Measurements from ENCODE around the gene OR5D13.

OR5D13 gene, protein sequence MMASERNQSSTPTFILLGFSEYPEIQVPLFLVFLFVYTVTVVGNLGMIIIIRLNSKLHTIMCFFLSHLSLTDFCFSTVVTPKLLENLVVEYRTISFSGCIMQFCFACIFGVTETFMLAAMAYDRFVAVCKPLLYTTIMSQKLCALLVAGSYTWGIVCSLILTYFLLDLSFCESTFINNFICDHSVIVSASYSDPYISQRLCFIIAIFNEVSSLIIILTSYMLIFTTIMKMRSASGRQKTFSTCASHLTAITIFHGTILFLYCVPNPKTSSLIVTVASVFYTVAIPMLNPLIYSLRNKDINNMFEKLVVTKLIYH

DNA sequence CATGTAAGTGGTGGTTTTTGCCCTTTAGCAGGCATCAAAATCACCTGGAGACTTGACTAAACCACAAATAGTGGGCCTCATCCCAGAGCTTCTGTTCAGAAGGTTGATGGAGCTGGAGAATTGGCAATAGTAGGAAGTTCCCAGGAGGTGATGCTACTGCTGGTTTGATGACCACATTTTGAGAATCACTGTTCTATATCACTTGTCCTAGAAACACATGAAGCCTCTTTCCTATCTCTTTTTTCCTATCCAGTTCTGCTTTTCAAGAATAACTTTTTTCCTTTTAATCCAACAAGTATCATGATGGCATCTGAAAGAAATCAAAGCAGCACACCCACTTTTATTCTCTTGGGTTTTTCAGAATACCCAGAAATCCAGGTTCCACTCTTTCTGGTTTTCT is at the start of gene OR5D13:
Gene OR5D13, plus strand, starts transcription at position 301 of the 400 bp plus-strand sequence. Its CDS starts 0 bp downstream, at position 301.
- no peak for DNase-seq

DNA sequence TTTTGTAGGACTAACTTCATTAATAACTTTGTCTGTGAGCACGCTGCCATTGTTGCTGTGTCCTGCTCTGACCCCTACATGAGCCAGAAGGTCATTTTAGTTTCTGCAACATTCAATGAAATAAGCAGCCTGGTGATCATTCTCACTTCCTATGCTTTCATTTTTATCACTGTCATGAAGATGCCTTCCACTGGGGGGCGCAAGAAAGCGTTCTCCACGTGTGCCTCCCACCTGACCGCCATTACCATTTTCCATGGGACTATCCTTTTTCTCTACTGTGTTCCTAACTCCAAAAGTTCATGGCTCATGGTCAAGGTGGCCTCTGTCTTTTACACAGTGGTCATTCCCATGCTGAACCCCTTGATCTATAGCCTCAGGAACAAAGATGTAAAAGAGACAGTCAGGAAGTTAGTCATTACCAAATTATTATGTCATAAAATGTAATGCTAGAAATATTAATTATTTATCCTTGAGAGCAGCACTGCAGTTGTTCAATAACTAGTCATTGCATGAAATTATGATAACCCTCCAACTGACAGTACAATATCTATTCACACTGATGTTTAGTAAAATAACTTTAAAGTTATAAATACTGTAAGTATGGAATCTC is 46.4 kb upstream of the OR5D13 start:
- DNase-seq, result no peak

DNA sequence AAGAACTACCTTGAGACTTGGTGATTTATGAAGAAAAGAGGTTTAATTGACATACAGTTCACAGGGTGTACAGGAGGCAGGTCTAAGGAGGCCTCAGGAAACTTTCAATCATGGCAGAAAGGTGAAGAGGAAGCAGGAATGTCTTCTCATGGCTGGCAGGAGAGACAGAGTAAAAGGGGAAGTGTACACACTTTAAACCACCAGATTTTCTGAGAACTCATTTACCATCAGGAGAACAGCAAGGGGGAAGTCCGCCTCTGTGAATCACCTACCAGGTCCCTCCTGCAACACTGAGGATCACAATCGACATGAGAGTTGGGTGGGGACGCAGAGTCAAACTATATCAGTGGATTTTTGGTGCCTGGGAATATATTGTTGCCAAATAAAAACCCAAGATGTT is 40.3 kb upstream of the OR5D13 start:
- DNase-seq, result no peak

DNA sequence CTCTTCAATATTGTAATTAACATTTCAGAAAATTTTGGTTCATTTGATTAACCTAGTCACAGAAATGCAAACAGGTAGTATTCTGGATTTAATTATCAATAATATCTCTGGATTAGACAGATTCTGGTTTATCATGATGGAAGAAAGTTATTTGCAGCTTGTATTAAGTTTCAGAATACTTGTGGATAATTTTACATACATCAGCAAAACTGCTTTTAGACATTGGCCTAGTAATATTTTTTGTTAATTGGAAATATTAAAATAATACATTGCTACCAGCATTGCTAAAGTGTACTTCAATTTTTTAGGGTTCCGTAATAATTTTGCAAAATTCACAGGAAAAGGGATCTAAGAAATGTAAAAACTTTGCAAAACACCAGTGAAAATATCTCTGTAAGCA is 18.4 kb downstream of the OR5D13 start:
- no peak for DNase-seq

DNA sequence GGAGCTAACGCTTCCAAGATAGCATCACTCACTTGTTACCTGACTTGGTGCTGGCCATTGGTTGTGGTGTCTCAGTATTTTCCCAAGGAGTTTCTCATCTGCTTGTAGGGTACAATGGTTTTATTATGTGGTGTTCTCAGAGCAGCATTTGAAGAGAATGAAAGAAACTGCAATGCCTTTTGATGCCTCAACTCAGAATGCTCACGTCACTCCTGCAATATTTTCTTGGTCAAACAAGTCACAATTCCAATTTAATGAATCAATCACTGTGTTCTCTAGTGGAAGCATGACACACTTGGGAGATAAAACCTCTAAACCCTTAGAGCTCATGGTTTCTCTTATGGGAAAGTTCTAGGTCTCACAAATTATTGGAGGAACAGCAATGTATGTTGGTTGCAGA is 20.1 kb downstream of the OR5D13 start:
- no peak for DNase-seq

DNA sequence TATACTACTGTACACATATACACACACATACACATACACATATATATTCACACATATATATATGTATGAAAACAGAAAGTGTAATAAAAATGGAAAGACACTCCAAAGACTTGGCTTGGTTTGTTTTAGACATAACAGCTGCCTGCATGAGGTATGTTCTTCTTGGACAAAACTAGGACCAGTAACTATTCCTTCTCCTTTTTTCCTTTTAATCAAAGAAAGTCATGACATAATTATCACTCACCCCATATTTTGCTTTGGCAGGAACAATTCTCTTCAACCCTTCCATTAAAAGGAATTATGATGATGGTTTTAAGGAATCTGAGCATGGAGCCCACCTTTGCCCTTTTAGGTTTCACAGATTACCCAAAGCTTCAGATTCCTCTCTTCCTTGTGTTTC is 22.0 kb downstream of the OR5D13 start, which contains the start of gene OR5D14:
Gene OR5D14, plus strand, starts transcription at position 301 of the 400 bp plus-strand sequence. Its CDS starts 0 bp downstream, at position 301.
- no peak for DNase-seq

DNA sequence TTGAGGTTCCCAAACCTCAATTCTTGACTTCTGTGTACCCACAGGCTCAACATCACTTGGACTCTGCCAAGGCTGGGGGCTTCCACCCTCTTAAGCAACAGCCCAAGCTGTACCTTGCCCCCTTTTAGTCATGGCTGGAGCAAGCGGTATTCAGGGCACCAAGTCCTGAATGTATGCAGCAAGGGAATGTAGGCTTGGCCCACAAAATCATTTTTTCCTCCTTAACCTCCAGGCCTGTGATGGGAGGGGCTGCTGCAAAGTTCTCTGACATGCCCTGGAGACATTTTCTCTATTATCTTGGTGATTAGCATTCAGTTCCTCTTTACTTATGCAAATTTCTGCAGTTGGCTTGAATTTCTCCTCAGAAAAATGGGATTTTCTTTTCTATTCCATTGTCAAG is 33.0 kb downstream of the OR5D13 start:
- no peak for DNase-seq

DNA sequence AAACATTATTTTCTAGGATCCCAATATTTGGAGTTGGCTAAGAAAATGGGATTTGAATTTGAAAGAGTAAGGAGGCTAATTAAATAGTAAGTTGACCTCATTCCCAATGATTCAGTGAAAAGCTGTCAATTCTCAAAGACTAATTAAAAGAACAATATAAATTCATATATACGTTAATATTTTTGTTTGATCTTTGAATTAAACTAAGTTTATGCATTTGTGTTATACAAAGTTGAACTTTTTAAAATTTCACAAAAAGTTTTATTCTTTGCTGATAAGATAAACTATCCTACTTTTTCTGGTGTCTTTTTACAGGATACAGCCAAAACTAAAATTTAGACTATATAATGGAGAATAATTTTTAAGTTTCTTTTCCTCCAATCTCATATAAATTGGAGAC is 37.8 kb downstream of the OR5D13 start, which contains the start of gene OR5L1:
Gene OR5L1, plus strand, starts transcription at position 301 of the 400 bp plus-strand sequence. CDS start 100 bp downstream, outside the sequence.
- DNase-seq, result no peak

DNA sequence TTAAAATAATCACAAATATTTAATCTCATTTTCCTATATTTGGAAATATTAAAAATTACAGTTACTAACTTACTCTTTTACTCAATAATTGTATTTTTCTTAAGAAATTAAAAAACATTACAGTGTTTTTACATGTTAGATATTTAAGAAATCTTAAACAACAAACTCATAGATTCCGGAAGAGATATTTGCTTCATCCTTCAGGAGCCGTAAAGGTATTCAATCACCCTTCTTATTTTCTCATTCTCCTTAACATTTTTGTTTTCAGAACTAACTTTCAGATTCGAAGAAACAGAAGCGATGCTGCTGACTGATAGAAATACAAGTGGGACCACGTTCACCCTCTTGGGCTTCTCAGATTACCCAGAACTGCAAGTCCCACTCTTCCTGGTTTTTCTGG is 46.1 kb downstream of the OR5D13 start, which contains the start of gene OR5D18:
Gene OR5D18, plus strand, starts transcription at position 301 of the 400 bp plus-strand sequence. Its CDS starts 0 bp downstream, at position 301.
- DNase-seq, result no peak

Data from activated CD4-positive, alpha-beta T cell treated with anti-CD3 and anti-CD28 coated beads, Interleukin-2, amount 50 U/mL, for 48 hours (primary cell).